GM12891 (cell line): ENCODE data around the gene CDCP1.

ENCODE experiments used
- POLR2A ChIP-seq: IDR thresholded peaks from 2 replicates; pipeline ENCODE4 v1.6.1; 2011; ENCODE audit warnings: low read depth, low read length, control low read depth
- POLR2AphosphoS5 ChIP-seq: IDR thresholded peaks from 2 replicates; pipeline ENCODE4 v1.6.1; 2011; ENCODE audit warnings: low read depth, low read length, control low read depth
- POU2F2 ChIP-seq: IDR thresholded peaks from 2 replicates; pipeline ENCODE4 v1.6.1; 2011; ENCODE audit warnings: low read depth, mild to moderate bottlenecking, control low read depth, low read length, moderate library complexity
- TAF1 ChIP-seq: IDR thresholded peaks from 2 replicates; pipeline ENCODE4 v1.6.1; 2011; ENCODE audit warnings: low read depth, low read length, control low read depth

GRCh38 chr3:45042162-45042561 is 104.0 kb downstream of the CDCP1 start:
- TF ChIP-seq TAF1 (no peak), POLR2AphosphoS5 (no peak), POLR2A (no peak), POU2F2 (no peak)
